ENCODE measurements around the gene FAM186B.

GRCh38 chr12:49616533-49617219 is 11.2 kb upstream of the FAM186B start:
- TF ChIP-seq CTCF (conservative IDR thresholded peaks at IDR 0.05) (no peak), EZH2 (IDR thresholded peaks at IDR 0.05; ENCODE audit: low read depth) (no peak)

Data from PC-9 (cell line).